Stimulated activated CD4-positive, alpha-beta T cell treated with anti-CD3 and anti-CD28 coated beads, Interleukin-1b, Interleukin-23, amount 100 ng/mL, for 48 hours (primary cell): ENCODE data around the gene HPS4.
"Not testable (repeated sequence)": the region's sequence is repeated elsewhere in the genome, so short reads cannot be mapped to it uniquely, and the experiment has no call there.

Experiments used
- DNase-seq: peaks from one replicate; pipeline ENCODE4 v3.0.0-alpha.2; 2020

The HPS4 gene

GRCh38 chr22:26483439-26484359, at the start of gene HPS4, which contains the start of gene SRRD:
TSS of gene HPS4 (minus strand) at chr22:26483783. CDS start at chr22:26481762, 2,021 bp downstream.
TSS of gene SRRD (plus strand) at chr22:26483877. CDS start at chr22:26483891, 14 bp downstream.
- DNase-seq, result peak; percentile 90

DNA sequence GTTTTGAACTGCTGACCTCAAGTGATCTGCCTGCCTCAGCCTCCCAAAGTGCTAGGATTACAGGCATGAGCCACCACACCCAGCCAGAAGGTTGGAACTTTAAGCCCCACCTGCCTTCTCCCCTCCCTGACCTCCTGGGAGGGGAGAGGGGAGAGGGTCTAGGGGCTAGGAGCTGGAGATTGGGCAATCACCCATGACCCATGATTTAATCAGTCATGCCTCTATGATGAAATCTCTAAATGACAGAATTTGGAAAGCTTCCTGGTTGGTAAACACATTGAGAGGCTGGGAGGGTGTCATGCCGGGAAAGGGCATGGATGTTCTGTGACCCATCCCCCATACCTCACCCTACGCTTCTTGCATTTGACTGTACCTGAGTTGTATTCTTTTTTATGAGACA, 45.8 kb upstream of the HPS4 start:
- DNase-seq, result no peak

DNA sequence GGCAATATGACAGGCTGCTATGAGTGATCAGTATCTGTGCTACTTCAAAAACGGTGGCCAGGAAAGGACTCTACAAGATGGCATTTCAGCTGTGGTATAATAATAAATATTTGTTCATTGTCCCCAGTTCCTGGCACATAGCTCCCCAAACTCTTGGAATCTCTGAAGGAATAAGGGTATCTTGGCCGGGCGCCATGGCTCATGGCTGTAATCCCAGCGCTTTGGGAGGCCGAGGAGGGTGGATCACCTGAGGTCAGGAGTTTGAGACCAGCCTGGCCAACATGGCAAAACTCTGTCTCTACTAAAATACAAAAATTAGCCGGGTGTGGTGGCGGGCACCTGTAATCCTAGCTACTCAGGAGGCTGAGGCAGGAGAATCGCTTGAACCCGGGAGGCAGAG, 44.9 kb upstream of the HPS4 start:
- not testable (repeated sequence) for DNase-seq

DNA sequence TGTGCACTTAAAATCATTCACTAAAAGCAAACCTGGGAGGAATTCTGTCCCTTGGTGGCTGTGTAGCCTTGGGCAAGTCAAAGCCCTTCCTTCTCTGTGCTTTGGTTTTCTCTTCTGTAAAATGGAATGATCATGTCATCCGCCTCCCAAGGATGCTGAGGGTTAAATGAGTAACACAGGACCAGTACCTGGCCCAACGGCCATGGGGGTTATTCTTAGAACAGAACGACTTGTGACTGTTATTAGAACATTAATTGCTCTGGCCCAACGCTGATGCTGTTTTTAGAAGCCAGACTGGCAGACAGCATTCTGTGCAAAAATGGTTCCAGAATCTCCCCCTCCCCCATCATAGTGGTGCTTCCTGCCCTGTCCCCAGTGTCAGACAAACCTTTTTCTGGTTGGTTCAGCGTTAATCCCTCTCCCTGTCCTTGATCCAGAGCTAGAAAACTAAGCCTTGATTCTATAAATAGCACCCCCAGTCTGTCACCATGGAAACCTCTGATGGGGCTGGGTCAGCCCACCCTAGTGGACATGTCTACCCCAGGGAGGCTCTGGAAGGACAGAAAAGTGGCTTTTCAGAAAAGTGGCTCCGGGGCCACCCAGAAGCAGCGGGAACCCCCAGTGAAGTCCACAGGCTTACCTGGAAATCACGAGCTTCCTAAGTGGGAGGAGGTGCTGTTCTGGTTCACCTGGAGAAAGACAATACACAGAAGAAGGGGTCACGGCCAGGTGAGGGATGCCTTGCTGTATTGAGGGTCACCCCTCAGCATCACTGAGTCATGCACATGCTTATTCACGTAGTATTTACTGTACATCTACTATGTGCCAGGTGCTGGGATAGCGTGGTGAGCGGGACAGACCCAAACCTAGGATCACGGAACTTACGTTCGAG, 44.2 kb upstream of the HPS4 start:
- no peak for DNase-seq

GRCh38 chr22:26527167-26527566, 43.6 kb upstream of the HPS4 start:
- no peak for DNase-seq

- no peak for DNase-seq
Observed at GRCh38 chr22:26525946-26526564, 42.5 kb upstream of the HPS4 start.

DNA sequence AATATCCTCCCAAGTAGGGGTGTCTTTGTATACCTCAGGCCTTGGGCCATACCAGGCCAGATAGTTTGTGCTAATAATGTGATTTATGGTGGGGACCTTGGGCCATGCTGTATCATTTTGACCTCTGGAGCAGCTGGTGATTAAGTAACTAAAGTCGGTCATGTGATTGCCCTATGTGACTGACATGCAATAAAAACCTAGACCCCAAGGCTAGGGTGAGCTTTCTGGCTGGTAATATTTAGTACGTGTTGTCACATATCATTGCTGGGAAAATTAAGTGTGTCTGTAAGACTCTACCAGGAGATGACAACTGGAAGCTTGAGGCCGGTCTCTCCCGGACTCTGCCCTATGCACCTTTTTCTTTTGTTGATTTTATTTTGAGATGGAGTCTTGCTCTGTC, 41.3 kb upstream of the HPS4 start:
- DNase-seq, result no peak

- no peak for DNase-seq
Observed at GRCh38 chr22:26522592-26522991, 39.0 kb upstream of the HPS4 start.

- no peak for DNase-seq
Observed at GRCh38 chr22:26522012-26522411, 38.4 kb upstream of the HPS4 start.

DNA sequence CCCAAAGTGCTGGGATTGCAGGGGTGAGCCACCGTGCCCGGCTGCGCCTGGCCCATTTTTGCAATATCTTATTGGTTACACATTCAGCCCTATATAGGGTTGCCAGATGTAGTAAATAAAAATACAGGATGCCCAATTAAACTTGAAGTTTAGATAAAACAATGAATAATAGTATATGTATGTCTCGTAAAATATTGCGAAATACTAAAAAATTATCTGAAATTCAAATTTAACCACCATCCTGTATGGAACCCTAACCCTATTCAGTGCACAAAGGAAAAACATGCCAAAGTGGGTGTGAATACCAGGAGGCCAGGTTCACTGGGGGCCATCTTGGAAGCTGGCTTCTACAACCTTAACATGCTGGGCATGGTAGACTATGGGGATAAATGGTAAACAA, 33.8 kb upstream of the HPS4 start:
- DNase-seq, result no peak

DNA sequence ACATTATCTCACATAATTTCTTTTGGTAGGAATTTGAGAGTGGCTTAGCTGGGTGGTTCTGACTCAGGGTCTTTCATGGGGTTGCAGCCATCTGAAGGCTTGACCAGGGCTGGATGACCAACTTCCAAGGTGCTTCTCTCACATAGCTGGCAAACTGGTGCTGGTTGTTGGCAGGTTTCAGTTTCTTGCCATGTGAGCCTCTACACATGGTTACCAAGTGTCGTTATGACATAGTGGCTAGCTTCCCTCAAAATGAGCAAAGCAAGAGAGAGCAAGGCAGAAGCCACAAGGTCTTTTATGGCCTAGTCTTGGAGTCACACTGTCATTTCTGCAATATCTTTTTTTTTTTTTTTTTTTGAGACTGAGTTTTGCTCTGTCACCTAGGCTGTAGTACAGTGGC, 32.9 kb upstream of the HPS4 start:
- no peak for DNase-seq

- no peak for DNase-seq
Observed at GRCh38 chr22:26515931-26516330, 32.3 kb upstream of the HPS4 start.

DNA sequence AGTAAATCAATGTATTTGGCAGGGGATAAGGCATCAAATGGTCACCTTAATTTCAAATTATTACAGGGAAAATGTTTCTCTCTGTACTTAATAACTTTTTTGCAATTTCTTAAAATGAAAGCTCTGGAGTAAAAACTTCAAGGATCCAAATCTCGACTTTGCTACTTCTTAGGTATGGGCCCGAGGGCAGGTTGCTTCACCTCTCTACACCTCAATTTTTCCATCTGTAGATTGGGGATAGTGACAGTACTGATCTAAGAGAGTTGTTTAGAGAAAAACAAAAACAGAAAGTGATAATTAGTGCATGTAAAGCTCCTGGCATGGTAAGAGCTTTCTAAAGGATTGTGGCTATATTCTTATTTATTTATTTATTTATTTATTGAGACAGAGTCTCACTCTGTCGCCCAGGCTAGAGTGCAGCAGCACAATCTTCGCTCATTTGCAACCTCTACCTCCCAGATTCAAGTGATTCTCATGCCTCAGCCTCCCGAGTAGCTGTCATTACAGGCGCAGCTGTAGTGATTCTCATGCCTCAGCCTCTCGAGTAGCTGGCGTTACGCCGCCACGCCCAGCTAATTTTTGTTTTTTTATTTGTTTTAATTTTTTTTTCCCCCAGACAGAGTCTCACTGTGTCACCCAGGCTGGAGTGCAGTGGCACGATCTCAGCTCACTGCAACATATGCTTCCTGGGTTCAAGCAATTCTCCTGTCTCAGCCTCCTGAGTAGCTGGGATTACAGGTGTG, 31.0 kb upstream of the HPS4 start:
- no peak for DNase-seq

DNA sequence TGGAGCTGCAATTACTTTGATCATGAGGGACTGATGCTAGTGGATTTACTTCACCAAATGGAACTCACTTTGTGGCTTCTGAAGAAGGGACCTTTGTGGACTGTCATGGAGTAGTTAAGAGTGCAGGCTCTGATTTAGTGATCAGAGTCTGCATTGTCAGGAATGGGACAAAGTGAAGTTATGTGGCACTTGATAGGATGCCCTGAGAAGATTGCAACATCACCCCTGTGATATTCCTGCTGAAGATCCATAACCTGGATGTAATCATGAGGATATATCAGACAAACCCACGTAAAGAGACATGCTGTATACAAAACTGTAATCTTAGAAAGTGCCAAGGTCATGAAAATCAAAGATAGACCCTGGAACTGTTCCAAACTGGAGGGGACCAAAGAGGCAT, 30.3 kb upstream of the HPS4 start:
- no peak for DNase-seq

- DNase-seq, result peak; percentile 92
Observed at GRCh38 chr22:26512149-26512793, 28.7 kb upstream of the HPS4 start, which contains the start of gene TFIP11. TSS of gene TFIP11 (minus strand) at chr22:26512473. CDS start at chr22:26510272, 2,201 bp downstream.

- DNase-seq, result no peak
Observed at GRCh38 chr22:26508148-26508547, 24.6 kb upstream of the HPS4 start.

DNA sequence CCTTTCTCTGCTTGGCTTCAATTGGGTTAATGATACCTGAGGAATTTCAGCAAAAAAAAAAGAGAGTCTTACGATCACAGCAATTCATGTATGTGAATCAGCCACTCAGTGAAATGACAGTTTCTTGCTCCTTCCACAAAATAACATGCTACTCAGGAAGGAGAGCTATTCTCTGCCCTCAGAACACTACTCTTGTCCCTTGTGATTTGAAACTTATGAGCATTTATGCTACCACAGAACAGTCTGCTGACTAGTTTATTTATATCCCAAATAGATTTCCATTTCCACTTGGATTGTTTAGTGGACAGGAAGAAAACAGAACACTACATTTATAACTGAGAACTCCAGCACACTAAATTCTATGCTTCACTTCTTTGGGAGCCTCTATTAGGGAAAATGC, 20.2 kb upstream of the HPS4 start:
- DNase-seq, result no peak

DNA sequence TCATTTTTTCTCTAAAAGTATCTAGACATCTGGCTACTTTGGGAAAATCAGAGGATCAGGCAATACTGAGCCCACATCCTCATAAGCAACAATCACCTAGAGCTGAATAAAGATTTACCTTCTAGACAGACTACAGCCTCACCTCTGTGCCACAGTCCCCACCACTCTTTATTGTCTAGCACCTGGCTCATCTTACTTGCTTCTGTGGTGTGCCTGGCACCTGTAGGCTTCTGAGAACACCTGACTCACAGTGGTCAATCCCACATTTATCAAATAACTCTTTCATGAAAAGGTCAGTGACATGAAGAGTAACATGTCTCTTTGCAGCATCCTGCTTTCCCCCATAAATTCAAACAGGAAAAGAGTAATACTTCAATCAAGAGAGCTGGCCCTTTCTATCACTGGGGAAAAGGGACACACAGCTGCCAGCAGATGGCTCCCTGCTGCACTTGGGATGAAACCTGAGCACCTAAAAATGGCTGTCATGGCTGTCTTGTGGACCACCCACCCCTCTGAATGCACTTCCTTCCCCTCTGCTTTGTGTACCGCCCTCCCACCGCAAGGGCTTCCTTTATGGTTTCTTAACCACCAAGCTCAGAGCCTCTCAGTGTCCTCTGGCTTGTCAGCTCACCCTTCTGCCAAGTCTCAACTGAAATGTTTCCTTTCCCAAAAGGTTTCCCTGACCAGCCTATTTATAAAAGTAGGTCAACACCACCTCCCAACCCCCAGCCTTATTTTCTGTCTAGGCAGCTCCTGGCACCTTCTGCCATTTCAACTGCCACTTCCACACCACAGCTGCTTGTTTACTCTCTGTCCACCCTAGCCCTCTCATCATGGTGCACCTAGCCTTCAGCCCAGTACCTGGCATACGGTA, 19.3 kb upstream of the HPS4 start:
- peak; percentile 43 for DNase-seq

- DNase-seq, result no peak
Observed at GRCh38 chr22:26501996-26502395, 18.4 kb upstream of the HPS4 start.

DNA sequence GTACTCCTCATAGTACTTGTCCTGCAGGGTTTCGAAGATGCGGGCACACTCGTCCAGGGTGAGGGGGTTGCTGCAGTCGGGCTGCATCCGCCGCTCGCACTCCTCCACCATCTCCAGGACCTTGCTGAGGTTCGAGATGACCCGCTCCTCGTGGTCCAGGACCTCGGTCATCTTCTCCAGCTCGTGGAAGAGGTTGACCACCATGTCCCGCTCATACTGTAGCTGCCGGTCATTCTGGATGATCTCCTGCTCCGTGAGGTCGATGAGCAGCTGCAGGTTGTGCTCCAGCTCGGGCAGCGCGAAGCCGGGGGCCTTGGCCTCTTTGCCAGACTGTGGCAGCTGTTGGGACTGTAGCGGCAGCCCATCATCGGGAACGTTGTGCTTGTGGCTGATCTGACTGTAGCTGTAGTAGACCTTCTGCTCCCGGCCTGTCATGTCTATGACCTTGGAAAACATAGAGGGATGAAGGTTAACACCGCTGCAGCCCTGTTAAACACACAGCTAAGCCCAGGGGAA, 15.7 kb upstream of the HPS4 start:
- no peak for DNase-seq

- DNase-seq, result no peak
Observed at GRCh38 chr22:26496456-26496855, 12.9 kb upstream of the HPS4 start.
